Measurements from ENCODE around the gene RDH13.

The RDH13 gene

DNA sequence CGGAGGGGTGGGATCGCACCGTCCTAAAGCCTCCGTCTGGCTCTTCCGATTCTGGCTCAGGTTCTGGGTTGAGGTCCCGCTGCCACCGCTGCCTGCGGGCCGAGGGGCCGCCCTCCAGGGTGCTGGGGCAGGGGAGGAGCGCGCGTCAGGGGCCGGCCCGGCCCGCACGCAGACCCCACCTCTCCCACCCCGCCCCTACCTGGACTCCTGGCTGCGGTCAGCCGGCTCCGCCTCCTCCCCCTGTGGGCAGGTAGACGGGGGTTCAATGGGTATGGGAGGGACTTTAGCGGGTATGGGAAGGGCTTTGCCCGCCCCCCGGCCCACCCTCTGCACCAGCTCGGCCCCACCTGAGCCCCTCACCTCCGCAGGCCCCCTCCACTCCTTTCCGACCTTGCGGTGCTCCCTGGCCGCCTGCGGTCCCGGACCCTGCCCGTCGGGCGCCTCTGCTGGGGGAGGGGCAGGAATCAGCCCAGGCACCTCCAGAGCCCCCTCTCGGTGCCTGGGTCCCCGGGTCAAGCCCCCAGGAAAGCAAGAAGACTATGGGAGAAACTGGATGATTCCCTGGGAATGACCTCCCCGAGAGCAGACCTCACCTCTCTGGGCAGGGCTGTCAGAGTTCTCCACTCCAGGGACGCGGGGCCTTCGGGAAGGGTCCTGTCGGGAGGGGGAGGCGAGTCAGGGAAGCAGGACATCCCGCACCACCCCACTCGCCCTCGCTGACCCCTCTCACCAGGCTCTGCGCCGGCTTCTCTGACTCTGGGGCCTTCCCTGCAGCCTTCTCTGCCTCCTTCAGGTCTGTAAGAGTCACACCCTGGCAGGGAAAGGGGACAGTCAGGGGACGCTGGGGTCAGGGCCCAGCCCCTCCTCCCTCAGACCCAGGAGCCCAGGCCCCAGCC, 29.7 kb upstream of the RDH13 start:
- no peak for DNase-seq (ENCODE audit: low read depth in 2 of 3, low spot score in 2 of 3)

DNA sequence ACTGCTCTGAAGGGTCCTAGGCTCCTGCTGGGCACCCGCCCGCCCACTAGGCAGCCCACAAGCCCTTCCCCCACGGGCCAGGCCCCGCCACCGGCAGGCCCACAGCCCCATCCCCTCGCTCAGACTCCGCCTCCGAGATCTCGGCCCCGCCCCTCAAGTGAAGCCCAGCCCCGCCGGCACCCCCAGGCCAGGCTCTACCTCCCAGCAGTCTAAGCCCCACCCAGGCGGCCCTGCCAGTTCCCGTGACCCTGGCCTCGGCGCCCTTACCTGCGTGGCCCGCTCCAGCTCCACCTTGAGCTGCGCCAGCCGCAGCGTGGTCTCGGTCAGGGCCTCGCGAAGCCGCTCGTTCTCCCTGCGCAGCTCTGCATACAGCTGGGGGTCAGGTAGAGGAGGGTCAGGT, 29.0 kb upstream of the RDH13 start:
- DNase-seq (ENCODE audit: low read depth in 2 of 3, low spot score in 2 of 3), result no peak

DNA sequence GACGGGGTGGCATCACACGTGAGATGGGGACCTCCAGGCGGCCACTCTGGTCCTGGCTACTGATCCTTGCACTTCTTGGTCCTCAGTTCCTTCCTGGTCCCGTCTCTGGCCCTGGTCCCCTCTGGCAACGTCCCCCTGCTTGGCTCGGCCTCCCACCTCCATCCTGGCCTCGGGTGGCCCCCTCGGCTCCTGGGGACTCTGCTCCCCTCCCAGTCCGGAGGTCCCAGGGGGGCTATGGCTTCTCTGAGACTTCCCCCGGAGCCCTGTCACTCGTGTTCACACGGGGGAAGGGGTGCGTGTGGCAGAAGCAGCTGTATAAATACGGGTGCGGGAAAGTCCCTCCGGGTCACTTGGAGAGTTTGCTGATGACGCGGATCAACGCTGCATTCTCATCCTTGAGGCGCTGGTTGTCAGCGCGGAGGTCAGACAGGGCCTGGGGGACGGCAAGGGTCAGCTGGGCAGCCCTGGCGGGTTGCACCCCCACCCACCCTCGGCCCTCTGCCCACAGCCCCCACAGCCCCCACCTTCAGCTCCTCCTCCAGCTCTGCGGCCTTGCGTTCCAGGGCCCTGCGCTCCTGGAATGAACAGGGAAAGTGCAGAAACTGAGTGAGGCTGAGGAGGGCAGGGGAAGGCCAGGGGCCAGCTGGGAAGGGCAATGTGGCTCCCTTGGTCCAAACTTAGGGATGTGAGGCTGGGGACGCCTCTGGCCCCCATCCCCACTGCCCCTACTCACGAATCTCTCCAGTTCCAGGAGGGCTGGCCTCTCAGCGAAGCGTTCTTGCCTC, 28.4 kb upstream of the RDH13 start:
- DNase-seq (ENCODE audit: low read depth in 2 of 3, low spot score in 2 of 3), result no peak

DNA sequence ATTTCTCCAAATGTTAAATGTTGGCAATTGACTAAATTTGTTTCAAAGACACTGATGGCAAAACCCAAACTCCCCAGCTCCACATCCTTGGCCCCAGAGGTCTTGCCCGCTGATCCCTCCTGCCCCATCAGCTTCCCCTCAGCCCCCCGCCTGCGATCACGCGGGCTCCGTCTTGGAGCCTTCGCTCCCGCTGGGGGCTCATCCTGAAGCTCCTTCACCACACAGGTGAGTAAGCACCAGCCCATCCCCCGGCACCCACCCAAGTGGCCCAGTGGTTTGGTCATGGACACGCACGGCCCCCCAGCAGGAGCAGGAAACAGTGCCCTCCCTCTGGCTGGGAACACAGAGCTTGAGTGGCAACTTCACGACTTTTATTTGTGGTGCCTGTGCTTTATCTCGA, 27.6 kb upstream of the RDH13 start:
- no peak for DNase-seq (ENCODE audit: low read depth in 2 of 3, low spot score in 2 of 3)

DNA sequence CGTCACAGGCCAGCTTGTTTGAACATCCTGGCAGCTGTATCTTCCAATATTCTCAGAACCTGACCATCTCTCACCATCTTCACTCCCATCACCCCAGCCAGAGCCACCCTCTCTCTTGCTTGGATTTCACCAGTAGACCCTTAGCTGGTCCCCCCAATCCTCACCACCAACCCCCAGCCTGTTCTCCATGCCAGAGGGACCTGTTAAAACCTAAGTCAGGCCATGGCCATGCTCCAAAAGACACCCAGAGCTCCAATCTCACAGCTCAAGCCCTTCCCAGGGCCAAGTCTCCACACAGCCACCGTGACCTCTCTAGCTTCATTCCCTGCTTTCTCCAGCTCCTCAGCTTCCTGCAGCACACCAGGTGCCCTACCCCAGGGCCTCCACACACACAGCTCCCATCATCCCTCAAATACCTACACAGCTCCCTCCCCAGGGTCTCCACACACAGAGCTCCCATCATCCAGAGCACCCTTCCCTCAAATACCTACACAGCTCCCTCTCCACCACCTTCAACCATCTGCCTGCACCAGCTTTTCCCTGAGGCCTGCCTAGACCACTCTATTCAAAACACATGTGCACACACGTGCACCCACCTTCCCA, 26.5 kb upstream of the RDH13 start:
- DNase-seq (ENCODE audit: low read depth in 2 of 3, low spot score in 2 of 3), result no peak

DNA sequence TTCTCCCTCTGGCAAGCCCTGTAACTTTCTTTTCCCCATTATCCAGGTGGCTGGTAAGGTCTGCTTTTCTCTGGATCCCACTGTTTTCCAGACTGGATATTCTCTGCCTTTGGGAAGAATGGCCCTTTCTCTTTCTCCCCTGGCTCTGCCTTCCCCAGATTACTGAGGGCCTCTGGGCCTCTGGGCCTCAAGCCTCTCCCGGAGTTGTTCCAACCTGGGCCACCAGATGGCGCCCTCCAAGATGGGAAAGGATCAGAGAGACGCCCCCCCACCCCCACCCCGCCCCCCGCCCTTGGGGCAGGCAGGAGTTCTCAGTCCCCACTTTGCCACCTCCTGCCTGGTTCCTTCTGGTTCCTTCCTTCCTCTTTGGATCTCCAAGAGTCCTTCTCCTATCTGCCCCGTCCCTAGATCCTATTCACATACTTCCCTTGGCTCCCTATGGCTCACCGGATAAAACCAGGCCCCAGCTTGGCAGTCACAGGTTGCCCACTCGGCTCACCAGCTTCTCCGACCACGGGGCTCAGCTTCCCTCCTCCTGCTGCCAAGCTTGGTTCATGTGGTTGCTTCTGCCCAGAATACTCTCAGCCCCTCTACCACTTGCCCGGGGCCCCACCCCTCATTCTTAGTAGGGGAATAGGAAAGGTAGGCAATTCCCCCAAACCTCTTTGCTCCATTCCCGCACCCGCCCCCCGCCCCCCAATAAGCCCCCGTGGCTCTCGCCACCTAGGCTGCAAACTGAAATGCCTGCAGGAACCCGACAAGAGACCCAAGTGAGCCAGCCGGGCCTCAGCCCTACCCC, 25.8 kb upstream of the RDH13 start:
- DNase-seq (ENCODE audit: low read depth in 2 of 3, low spot score in 2 of 3), result peak; percentile 58 to 81 (median 80)

DNA sequence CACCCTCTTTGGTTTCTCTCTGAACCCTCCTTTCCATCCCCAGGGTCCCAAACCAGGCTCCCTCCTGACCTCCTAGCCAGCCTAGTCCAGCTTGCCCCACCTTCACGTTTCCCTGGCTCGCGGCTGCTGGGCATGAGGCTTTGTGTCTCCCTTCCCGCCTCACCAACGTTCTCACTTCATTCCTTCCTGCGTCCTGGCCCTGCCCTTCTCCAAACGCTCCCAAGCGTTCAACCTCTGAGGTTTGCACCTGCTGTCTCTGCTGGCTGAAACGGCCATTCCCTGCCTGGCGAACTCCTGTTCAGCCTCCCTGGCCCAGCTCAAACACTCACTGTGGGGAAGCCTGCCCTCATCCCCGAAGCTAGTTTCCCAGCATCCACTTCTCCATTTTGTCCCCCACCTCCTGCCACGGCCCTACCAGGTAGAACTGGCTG, 25.1 kb upstream of the RDH13 start:
- DNase-seq (ENCODE audit: low read depth in 2 of 3, low spot score in 2 of 3), result no peak

DNA sequence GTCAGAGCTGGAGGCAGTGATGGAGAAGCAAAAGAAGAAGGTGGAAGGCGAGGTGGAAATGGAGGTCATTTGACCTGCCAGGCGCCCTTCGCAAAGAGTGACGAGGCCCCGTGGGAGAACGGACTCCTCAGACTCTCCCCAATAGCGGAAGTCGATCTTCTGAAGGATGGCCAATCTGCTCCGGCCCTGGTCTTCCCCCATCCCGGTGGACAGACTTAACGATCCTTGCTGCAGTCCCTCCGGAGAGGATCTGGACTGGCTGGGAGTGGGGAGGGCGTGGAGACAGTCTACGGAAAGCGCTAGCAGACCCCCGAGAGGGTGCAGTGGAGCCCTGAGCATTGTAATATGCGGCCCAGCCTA, 24.6 kb upstream of the RDH13 start:
- no peak for DNase-seq (ENCODE audit: low read depth in 2 of 3, low spot score in 2 of 3)

DNA sequence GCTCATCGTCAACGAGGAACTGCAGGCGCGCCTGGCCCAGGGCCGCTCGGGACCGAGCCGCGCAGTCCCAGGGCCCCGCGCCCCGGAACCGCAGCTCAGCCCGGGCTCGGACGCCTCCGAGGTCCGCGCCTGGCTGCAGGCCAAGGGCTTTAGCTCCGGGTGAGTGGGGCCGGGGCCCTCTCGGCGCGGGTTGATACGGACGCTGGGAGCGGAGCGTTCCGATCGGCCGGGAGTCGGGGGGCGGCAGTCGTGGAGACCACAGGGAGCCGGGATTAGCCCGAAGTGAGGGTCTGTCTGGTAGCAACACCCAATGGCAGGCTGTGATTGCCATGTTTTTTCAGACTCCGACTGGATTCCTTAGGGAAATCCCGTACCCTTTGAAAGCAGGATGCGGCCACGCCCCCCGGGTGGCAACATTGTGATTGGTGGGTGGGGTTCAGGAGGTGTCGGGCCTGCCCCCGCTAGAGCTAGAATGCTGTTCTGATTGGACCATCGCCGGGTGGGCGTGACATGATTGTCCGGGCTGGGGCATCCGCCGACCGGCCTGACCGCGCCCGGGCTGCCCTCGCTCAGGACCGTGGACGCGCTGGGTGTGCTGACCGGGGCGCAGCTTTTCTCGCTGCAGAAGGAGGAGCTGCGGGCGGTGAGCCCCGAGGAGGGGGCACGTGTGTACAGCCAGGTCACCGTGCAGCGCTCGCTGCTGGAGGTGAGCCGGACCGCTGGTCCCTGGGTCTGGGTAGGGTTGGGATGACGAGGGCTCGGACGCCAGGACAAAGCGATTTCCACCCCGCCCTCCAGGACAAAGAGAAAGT, 24.0 kb upstream of the RDH13 start:
- no peak for DNase-seq (ENCODE audit: low read depth in 2 of 3, low spot score in 2 of 3)

DNA sequence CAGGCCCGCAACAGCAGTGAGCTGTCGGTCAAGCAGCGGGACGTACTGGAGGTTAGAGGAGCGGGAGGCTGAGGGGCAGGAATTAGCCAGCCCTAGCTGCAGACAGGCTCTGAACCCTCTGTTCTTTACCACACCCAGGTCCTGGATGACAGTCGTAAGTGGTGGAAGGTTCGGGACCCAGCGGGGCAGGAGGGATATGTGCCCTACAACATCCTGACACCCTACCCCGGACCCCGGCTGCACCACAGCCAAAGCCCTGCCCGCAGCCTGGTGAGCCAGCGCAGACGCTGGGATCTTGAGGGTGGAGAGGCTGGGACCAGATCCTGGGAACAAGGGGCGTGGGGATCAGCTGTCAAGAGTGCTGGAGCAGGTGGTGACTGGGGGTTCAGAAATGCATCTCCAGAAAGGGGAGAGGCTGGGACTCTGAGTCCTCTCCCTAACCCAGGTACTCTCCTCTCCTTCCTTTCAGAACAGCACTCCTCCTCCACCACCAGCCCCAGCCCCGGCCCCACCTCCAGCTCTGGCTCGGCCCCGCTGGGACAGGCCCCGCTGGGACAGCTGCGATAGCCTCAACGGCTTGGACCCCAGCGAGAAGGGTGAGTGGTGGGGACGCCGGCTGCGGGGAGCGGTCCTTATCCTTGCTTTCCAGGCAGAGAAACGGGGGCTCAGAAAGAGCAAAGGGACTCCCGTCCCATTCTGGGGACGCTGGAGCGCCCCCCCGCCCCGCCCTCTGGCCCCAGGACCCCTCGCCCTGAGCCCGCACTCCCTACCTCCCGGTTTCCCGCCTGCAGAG, 23.2 kb upstream of the RDH13 start:
- DNase-seq (ENCODE audit: low read depth in 2 of 3, low spot score in 2 of 3), result no peak

DNA sequence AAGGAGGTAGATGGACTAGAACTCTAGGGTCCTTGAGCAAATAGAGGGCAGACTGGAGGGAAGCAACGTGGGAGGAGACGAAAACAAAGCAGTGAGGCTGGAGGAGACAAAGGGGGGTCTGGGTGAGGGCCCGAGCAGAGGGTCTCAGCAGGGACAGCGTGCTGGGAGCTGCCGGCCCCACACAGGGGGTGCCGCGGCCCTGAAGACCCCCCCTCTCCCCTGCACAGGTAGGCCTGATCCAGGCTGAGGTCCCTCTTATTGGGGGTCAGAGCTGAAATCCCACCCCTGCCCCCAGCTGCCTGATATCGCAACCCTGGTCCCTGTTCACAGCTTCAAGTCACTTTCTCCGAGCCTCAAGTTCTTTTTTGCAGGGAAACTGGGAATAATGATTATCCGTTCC, 21.5 kb upstream of the RDH13 start:
- DNase-seq (ENCODE audit: low read depth in 2 of 3, low spot score in 2 of 3), result no peak

DNA sequence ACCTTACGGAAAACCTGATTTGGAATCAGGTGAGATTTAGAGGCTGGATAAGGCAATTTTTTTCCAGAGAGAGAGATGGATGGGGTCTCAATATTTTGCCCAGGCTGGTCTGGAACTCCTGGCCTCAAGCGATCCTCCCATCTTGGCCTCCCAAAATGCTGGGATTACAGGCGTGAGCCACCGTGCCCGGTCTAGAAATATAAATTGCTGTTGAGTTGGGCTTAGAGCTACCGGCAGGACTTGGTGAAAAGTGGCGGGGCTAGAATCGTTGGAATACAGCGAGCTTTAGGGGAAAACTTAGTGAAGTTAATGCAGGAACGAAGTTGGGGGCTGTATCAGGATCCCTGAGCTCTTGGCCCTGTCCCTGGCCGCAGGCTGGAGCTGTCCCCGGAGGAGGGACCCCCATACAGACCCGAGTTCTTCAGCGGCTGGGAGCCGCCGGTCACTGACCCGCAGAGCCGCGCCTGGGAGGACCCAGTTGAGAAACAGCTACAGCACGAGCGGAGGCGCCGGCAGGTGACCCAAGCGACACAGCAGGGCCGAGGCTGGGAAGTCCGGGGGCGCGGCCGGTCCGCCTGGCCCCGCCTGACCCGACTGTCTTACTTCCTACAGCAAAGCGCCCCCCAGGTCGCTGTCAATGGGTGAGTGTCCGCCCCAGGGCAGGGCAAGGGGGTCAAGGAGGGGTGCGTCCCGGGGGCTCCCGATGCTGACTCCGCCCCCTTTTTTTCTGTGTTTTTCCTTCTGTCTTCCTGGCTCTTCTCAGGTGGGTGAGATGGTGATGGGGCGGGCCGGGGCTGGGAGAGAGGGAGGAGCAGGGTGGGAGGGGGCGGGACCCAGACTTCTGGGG, 20.3 kb upstream of the RDH13 start:
- DNase-seq (ENCODE audit: low read depth in 2 of 3, low spot score in 2 of 3), result no peak

DNA sequence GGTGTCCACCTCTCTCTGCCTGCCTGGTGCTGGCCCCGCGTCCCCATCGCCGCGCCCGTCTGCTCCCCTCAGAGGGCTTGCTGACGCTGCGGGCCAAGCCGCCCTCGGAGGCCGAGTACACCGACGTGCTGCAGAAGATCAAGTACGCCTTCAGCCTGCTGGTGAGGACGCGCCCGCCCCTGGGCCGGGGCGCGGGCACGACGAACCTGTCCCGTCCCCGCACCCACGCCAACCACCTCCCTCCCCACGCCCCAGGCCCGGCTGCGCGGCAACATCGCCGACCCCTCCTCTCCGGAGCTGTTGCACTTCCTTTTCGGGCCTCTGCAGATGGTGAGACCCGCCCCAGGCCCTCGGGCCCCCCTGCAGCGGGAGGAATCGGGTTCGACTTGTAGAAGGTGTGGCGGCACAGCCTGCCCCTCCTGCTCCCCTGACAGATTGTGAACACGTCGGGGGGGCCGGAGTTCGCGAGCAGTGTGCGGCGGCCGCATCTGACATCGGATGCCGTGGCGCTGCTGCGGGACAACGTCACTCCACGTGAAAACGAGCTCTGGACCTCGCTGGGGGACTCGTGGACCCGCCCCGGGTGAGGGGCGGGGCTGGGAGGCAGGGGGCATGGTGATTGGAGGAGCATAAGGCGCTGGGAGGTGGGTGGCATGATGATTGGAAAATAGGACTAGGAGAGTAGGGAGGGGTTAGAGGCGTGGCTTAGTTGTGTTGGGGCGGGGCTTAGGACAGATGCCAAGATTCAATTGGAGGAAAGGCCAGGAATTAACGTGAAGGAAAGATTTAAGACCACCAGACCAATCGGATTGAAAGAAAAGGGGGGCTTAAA, 19.3 kb upstream of the RDH13 start:
- DNase-seq (ENCODE audit: low read depth in 2 of 3, low spot score in 2 of 3), result no peak

DNA sequence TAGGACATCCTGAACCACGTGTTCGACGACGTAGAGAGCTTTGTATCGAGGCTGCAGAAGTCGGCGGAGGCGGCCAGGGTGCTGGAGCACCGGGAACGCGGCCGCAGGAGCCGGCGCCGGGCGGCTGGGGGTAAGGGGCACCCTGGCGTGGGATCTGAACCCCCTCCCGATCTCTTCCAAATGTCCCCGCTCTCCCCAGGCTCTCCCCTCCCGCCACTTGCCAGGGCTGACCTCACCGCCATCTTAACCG, 18.7 kb upstream of the RDH13 start:
- DNase-seq (ENCODE audit: low read depth in 2 of 3, low spot score in 2 of 3), result no peak

DNA sequence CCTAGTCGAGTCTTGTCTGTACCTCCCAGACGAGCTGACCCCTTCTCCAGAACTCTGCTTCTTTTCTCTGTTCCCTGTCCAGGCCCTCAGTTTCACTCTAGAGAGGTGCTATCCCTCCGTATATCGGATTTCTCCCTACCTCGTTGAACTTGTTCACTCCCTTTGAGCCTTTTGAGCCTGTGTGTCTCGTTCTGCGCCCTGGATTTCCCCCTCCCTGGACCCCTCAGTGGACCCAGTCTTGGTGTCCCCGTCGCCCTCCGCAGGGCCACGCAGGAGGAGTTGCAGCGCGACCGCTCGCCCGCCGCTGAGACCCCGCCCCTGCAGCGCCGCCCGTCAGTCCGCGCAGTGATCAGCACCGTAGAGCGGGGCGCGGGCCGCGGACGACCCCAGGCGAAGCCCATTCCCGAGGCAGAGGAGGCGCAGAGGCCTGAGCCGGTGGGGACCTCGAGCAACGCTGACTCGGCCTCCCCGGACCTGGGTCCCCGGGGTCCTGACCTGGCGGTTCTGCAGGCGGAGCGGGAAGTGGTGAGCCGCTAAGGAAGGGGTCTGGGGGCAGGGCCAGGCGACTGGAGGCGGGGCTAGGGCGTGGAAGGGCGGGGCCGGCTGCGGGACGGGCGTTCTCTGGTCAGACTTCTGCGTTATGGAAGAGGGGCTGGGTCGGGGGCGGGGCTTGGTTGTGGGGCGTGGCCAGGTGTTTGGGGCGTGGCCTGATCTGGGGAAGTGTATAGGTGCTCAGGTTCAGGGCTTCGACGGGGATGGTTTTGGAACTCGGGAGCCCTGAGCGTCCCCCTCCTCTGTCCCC, 18.2 kb upstream of the RDH13 start:
- peak; percentile 73 to 89 (median 84) for DNase-seq (ENCODE audit: low read depth in 2 of 3, low spot score in 2 of 3)

DNA sequence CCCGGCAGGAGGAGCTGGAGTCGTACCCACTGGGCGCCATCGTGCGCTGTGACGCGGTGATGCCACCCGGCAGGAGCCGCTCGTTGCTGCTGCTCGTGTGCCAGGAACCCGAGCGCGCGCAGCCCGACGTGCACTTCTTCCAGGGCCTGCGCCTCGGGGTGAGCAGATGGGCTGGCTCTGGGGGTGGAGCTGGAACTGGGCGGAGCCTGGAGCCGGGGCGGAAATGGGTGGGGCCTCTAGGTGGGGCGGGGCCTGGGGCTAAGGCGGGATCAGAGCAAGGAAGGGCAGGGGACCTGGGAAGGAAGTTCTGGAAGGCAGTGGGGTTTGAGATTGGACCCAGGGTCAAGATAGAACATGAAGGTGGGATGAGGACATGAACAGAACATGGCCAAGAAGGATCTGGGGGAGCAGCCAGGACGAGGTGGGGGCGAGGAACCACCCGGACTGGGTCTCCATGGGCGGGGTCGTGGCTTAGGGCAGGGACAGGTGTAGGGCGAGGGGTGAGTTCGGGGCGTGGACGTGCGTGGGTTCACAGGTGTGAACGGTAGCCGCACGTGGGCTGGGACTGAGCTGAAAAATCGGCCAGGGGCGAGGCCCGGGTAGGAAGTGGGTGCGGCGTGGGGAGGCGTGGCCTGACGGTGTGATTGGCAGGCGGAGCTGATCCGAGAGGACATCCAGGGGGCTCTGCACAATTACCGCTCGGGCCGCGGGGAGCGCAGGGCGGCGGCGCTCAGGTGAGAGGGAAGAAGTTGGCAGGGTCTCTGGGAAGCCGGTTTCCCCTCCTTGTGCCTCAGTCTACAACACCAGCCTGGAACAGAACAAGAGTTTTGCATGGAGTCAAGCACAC, 17.4 kb upstream of the RDH13 start:
- peak in 1 of 3 experiments; percentile 50 for DNase-seq (ENCODE audit: low read depth in 2 of 3, low spot score in 2 of 3)
